Lung (tissue), 12 donors: ENCODE measurements around the gene PLEKHG4B. TPM values are rescaled to one million over a fixed set of nuclear protein-coding genes. Genes with fewer than 3 reads are reported as not detected.
"Not testable (repeated sequence)": the region's sequence is repeated elsewhere in the genome, so short reads cannot be mapped to it uniquely, and the experiment has no call there.

Experiments
- ATAC-seq: fragments of 200-7000 bp; cut with Tn5 transposase; one replicate; pipeline ENCODE4 v1.9.1; 2020; ENCODE audit warnings: moderate number of reproducible peaks; ENCODE audit not compliant: insufficient read depth, low FRiP score
- DNase-seq, 3 donors: peaks; one replicate each; pipeline ENCODE4 v3.0.0-alpha.2; 2013 to 2017
- H3K27ac ChIP-seq, 2 donors: one replicate each; pipeline ENCODE4 v1.5.1; 2013; ENCODE audit warnings: mild to moderate bottlenecking in 2 of 2, moderate library complexity in 2 of 2, control low read depth in 1 of 2, inconsistent platforms in 1 of 2, low read depth in 1 of 2, low read length in 1 of 2
- H3K27me3 ChIP-seq, 3 donors: one replicate each; pipeline ENCODE4 v1.5.1; 2013; ENCODE audit warnings: low read length in 2 of 3; ENCODE audit not compliant: control insufficient read depth in 3 of 3, insufficient read depth in 3 of 3
- H3K36me3 ChIP-seq, 4 donors: one replicate each; pipeline ENCODE4 v1.5.1; 2013; ENCODE audit warnings: low read length in 4 of 4, mild to moderate bottlenecking in 1 of 4, moderate library complexity in 1 of 4; ENCODE audit not compliant: control insufficient read depth in 4 of 4, insufficient read depth in 4 of 4
- H3K4me1 ChIP-seq, 5 donors: one replicate each; pipeline ENCODE4 v1.5.1; 2013; ENCODE audit warnings: low read length in 5 of 5, mild to moderate bottlenecking in 2 of 5, moderate library complexity in 1 of 5; ENCODE audit not compliant: control insufficient read depth in 5 of 5, insufficient read depth in 5 of 5
- H3K4me3 ChIP-seq: one replicate; pipeline ENCODE4 v1.5.1; 2013; ENCODE audit warnings: mild to moderate bottlenecking, control low read depth, moderate library complexity
- H3K9ac ChIP-seq, 2 donors: one replicate each; pipeline ENCODE4 v1.5.1; 2013; ENCODE audit warnings: low read length in 2 of 2, control low read depth in 1 of 2; ENCODE audit not compliant: insufficient read depth in 1 of 2
- H3K9me3 ChIP-seq, 4 donors: one replicate each; pipeline ENCODE4 v1.5.1; 2013; ENCODE audit warnings: low read length in 3 of 4, mild to moderate bottlenecking in 1 of 4, moderate library complexity in 1 of 4; ENCODE audit not compliant: control insufficient read depth in 4 of 4, insufficient read depth in 3 of 4
- CTCF ChIP-seq: IDR thresholded peaks from 2 replicates; pipeline ENCODE4 v1.5.1; 2012; ENCODE audit warnings: mild to moderate bottlenecking; ENCODE audit errors: control extremely low read depth, extremely low read depth
- WGBS, 2 donors: extraction: QIAGEN DNeasy Blood & Tissue Kit; methylation state at CpG; one replicate each; pipeline ENCODE4 v1.1.7; 2013; 5-methylcytosine and 5-hydroxymethylcytosine counted together
- polyA plus RNA-seq, 2 donors: library from polyadenylated mRNA; stranded (reverse); fragments of 200-250 nt; gene quantifications; one replicate each; pipeline ENCODE4 v1.2.1, GENCODE V29; 2013
- total RNA-seq, 2 donors: library from RNA; depleted of rRNA in 1 of 2; stranded (reverse); fragments of >200 nt in 1 of 2; gene quantifications; one replicate each; pipeline ENCODE4 v1.2.1, GENCODE V29; 2014 to 2021
- donor health status: control.
- donor health status: control.
- donor health status: Bipolar disorder and iron deficiency.
- donor health status: healthy.
- donor health status: DM: yes; HTN: yes; CAD: no.

The PLEKHG4B gene
- total and polyA plus RNA-seq, 4 donors: 0.24 to 4.7 (median 3.0) TPM

DNA sequence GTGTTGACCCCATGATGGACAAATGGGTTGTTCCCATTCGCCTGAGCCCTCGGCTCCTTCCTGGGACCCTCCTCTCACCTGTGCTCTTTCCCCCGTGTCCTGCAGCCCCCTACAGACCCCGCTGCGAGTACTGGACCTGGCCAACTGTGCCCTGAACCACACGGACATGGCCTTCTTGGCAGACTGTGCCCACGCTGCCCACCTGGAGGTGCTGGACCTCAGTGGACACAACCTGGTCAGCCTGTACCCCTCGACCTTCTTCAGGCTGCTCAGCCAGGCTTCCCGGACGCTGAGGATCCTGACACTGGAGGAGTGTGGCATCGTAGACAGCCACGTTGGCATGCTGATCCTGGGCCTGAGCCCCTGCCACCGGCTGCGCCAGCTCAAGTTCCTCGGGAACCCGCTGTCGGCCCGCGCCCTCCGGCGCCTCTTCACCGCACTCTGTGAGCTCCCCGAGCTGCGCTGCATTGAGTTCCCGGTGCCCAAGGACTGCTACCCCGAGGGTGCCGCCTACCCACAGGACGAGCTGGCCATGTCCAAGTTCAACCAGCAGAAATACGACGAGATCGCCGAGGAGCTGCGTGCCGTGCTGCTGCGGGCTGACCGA lies 102.7 kb downstream of the PLEKHG4B start:
- WGBS, 2 donors: 93 to 94% methylated on average over 36 of the region's 36 CpGs
- Histone ChIP-seq H3K9me3 (no peaks in the 10 kb centered on the region), H3K9ac (no peak overlapping the region), H3K4me1 (peaks cover 0 to 5% (median 0%) of the 10 kb centered on the region in 5 donors), H3K27me3 (peaks cover 0 to 6% (median 3%) of the 10 kb centered on the region in 3 donors), H3K27ac (peak overlapping the region in 1 of 2 donors; percentile 38), H3K4me3 (no peak overlapping the region), H3K36me3 (peaks cover 0 to 6% (median 2%) of the 10 kb centered on the region in 4 donors)
- DNase-seq (no peak), ATAC-seq (no peak)
- no peak for TF ChIP-seq CTCF

DNA sequence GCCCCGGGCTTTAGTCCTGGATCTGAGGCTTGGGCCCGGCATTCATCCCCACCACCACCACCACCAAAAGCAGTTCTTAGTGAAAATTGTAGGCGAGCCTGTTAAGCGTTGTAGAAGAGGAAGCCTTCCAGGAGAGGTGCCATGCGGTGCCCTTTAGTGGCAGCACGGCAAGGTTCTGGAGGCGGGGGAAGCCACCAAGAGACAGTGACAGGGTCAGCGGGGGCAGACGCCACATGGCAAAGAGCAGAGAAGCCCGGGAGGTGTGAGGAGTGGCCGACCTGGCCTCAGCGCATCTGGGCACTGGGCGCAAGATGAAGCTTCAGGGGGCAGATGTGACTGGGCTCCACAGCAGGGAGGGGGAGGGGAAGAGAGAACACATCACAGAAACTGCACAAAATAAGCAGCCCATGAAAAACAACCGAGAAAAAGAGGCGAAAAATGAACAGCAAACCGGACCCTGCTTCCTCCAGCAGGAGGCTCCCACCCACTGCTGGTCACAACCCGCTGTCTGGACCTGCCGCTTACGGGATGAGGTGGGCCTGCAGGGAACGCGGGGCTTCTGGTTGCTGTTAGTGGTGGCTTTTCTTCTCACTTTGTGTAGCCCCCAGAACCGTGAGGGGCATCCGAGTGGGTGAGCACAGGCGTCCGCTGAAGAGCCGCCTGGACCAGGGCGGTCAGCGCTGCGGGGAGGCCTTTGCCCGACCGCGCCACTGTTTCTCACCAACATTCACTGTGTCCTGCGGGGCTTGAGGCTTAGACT lies 103.6 kb downstream of the PLEKHG4B start:
- Histone ChIP-seq H3K27ac (peak overlapping the region in 1 of 2 donors; percentile 38), H3K9ac (no peak overlapping the region), H3K9me3 (no peaks in the 10 kb centered on the region), H3K4me3 (no peak overlapping the region), H3K4me1 (no peaks in the 10 kb centered on the region), H3K36me3 (peaks cover 0 to 6% (median 3%) of the 10 kb centered on the region in 4 donors), H3K27me3 (peaks cover 0 to 3% (median 0%) of the 10 kb centered on the region in 3 donors)
- no peak for ATAC-seq
- DNase-seq: peak in 1 of 3 donors; percentile 10
- TF ChIP-seq CTCF: no peak
- 82 to 83% methylated on average over 33 of the region's 33 CpGs for WGBS, 2 donors

GRCh38 chr5:196350-196749 lies 104.4 kb downstream of the PLEKHG4B start:
- Histone ChIP-seq H3K9me3 (no peaks in the 10 kb centered on the region), H3K4me3 (no peak overlapping the region), H3K27me3 (peaks cover 0 to 1% (median 0%) of the 10 kb centered on the region in 3 donors), H3K27ac (peak overlapping the region in 1 of 2 donors; percentile 38), H3K4me1 (no peaks in the 10 kb centered on the region), H3K36me3 (peaks cover 0 to 6% (median 3%) of the 10 kb centered on the region in 4 donors), H3K9ac (no peak overlapping the region)
- 71 to 89% methylated on average over 9 to 10 of the region's 10 CpGs for WGBS, 2 donors
- ATAC-seq (no peak), DNase-seq (no peak)
- no peak for TF ChIP-seq CTCF

DNA sequence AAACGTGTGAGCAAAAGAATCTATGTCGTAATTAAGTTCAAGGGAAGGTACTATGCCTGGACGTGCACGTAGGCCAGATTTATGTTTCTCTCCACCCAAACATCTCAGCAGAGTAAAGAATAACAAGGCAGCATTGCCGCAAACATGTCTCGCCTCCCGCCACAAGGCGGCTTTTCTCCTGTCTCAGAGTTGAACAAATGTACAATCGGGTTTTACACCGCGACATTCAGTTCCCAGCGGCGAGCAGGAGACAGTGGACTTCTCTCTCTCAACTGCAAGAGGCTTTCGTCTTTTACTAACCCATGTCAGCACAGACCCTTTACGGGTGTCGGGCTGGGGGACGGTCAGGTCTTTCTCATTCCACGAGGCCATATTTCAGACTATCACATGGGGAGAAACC lies 105.1 kb downstream of the PLEKHG4B start:
- H3K9ac ChIP-seq, H3K36me3 ChIP-seq, DNase-seq, H3K4me1 ChIP-seq, H3K27ac ChIP-seq, H3K4me3 ChIP-seq, ATAC-seq, H3K27me3 ChIP-seq, H3K9me3 ChIP-seq: not testable (repeated sequence)
- WGBS, 2 donors: 66 to 76% methylated on average over 18 of the region's 18 CpGs
